HepG2 (cell line): ENCODE results near the gene SLC22A7. TPM values are rescaled to one million over a fixed set of nuclear protein-coding genes. Genes with fewer than 3 reads are reported as not detected.
A peak's percentile ranks its signal among the peaks of the same experiment; 100 is the strongest.

Experiments
- BRF2 ChIP-seq: sonication (generic); formaldehyde crosslinking; IDR thresholded peaks from 2 replicates; pipeline ENCODE4 v1.8.1; 2022; ENCODE audit warnings: mild to moderate bottlenecking, missing genetic modification reagents
- EED ChIP-seq: sonication (generic); formaldehyde crosslinking; IDR thresholded peaks from 2 replicates; pipeline ENCODE4 v1.5.0; 2020; ENCODE audit warnings: mild to moderate bottlenecking, missing genetic modification reagents
- FOXA1 ChIP-seq, 2 experiments: fragments of 450-650 bp in 1 of 2; sonication (generic) in 1 of 2; formaldehyde crosslinking in 1 of 2; IDR thresholded peaks; 2 replicates each; pipeline versions ENCODE4 v1.4.0 to v1.6.1; 2016 to 2020; ENCODE audit warnings: missing genetic modification reagents in 1 of 2
- FOXM1 ChIP-seq: sonication (generic); formaldehyde crosslinking; IDR thresholded peaks from 2 replicates; pipeline ENCODE4 v1.5.0; 2020; ENCODE audit warnings: missing genetic modification reagents
- GPN1 ChIP-seq: sonication (generic); formaldehyde crosslinking; IDR thresholded peaks from 2 replicates; pipeline ENCODE4 v1.5.1; 2020; ENCODE audit warnings: missing genetic modification reagents, borderline replicate concordance
- HNRNPUL1 ChIP-seq: fragments of 200-400 bp; formaldehyde crosslinking; IDR thresholded peaks from 2 replicates; pipeline ENCODE4 v1.6.1; 2017; ENCODE audit warnings: low read depth, mild to moderate bottlenecking, low read length, moderate library complexity
- MED8 ChIP-seq: sonication (generic); formaldehyde crosslinking; IDR thresholded peaks from 2 replicates; pipeline ENCODE4 v1.8.1; 2023; ENCODE audit warnings: mild to moderate bottlenecking, missing genetic modification reagents; ENCODE audit not compliant: insufficient replicate concordance
- NFRKB ChIP-seq: fragments of 450-650 bp; IDR thresholded peaks from 2 replicates; pipeline ENCODE4 v1.6.1; 2017
- PATZ1 ChIP-seq: sonication (generic); formaldehyde crosslinking; IDR thresholded peaks from 2 replicates; pipeline ENCODE4 v1.4.0; 2020; ENCODE audit warnings: missing genetic modification reagents
- PCBP2 ChIP-seq: fragments of 200-400 bp; formaldehyde crosslinking; optimal IDR thresholded peaks from 2 replicates; pipeline ENCODE3; 2018; ENCODE audit warnings: low read length, low read depth; ENCODE audit not compliant: poor library complexity, severe bottlenecking
- TAF1 ChIP-seq: sonication (generic); formaldehyde crosslinking; IDR thresholded peaks from 2 replicates; pipeline ENCODE4 v1.4.0; 2020; ENCODE audit warnings: missing genetic modification reagents
- UBTF ChIP-seq: sonication (generic); formaldehyde crosslinking; IDR thresholded peaks from 2 replicates; pipeline ENCODE4 v1.4.0; 2020; ENCODE audit warnings: mild to moderate bottlenecking, missing genetic modification reagents
- ZNF232 ChIP-seq: sonication (generic); formaldehyde crosslinking; IDR thresholded peaks from 2 replicates; pipeline ENCODE4 v1.4.0; 2020; ENCODE audit warnings: missing genetic modification reagents, borderline replicate concordance
- ZNF292 ChIP-seq: sonication (generic); formaldehyde crosslinking; IDR thresholded peaks from 2 replicates; pipeline ENCODE4 v1.8.1; 2022; ENCODE audit warnings: mild to moderate bottlenecking, low read depth, missing genetic modification reagents, borderline replicate concordance
- ZNF331 ChIP-seq: sonication (generic); formaldehyde crosslinking; IDR thresholded peaks from 2 replicates; pipeline ENCODE4 v1.4.0; 2020; ENCODE audit warnings: missing genetic modification reagents
- ZNF558 ChIP-seq: sonication (generic); formaldehyde crosslinking; IDR thresholded peaks from 2 replicates; pipeline ENCODE4 v1.9.0; 2022; ENCODE audit warnings: mild to moderate bottlenecking, missing genetic modification reagents, borderline replicate concordance
- ZNF737 ChIP-seq: sonication (generic); formaldehyde crosslinking; IDR thresholded peaks from 2 replicates; pipeline ENCODE4 v1.5.0; 2020; ENCODE audit warnings: missing genetic modification reagents, mild to moderate bottlenecking, borderline replicate concordance
- ZNF792 ChIP-seq: IDR thresholded peaks from 2 replicates; pipeline ENCODE4 v1.6.1; 2016
- ZUFSP ChIP-seq: sonication (generic); formaldehyde crosslinking; IDR thresholded peaks from 2 replicates; pipeline ENCODE4 v1.9.0; 2021; ENCODE audit warnings: missing genetic modification reagents, mild to moderate bottlenecking, borderline replicate concordance
- polyA plus RNA-seq, 8 experiments: library from polyadenylated mRNA; depleted of rRNA in 3 of 8; stranded (reverse) in 7 of 8; unstranded in 1 of 8; fragments of >200 nt; fragmentation: Illumina TruSeq in 4 of 8; extraction: Trizol in 4 of 8; gene quantifications; 2 replicates each; pipeline versions ENCODE4 v1.2.1 to v1.2.3, GENCODE V29; 2011 to 2016; ENCODE audit warnings: low read depth in 4 of 8, missing spikeins in 1 of 8, mixed read lengths in 1 of 8; ENCODE audit not compliant: insufficient read depth in 1 of 8
- total RNA-seq, 5 experiments: library from RNA; depleted of rRNA; stranded (reverse); fragments of >200 nt; fragmentation: Illumina TruSeq; extraction: Trizol; gene quantifications; 2 replicates each; pipeline ENCODE4 v1.2.3, GENCODE V29; 2016; ENCODE audit warnings: low read depth in 1 of 5

Gene SLC22A7
- total and polyA plus RNA-seq, 2 of the 13 experiments (the other 11 are each of a cell fraction or from before 2014, with no cell fraction given): 5.3 to 22.6 TPM

- TF ChIP-seq UBTF (CRISPR knock-in tag) (peak; percentile 76), BRF2 (CRISPR knock-in tag) (no peak), PATZ1 (CRISPR knock-in tag) (peak; percentile 98), TAF1 (CRISPR knock-in tag) (peak; percentile 85), FOXM1 (CRISPR knock-in tag) (no peak), ZUFSP (CRISPR knock-in tag) (no peak), HNRNPUL1 (no peak), ZNF737 (CRISPR knock-in tag) (no peak), ZNF292 (no peak), ZNF792 (no peak; the same call in 1 of the 2 replicates), ZNF331 (CRISPR knock-in tag) (peak; percentile 86), GPN1 (CRISPR knock-in tag) (no peak), ZNF558 (CRISPR knock-in tag) (peak; percentile 51; the same call in 1 of the 2 replicates), PCBP2 (no peak), ZNF232 (CRISPR knock-in tag) (no peak; the same call in 1 of the 2 replicates), EED (CRISPR knock-in tag) (no peak), NFRKB (no peak), FOXA1 (IDR thresholded peaks at IDR 0.05) (no peak), FOXA1 (CRISPR knock-in tag; IDR thresholded peaks at IDR 0.05) (0 out of 2 replicates have a peak, but pooled peaks have one; percentile 8), MED8 (CRISPR knock-in tag) (peak; percentile 84)
- TF ChIP-seq, all 625 proteins: peak for 289
Measured at GRCh38 chr6:43274916-43275597, 23.0 kb upstream of the SLC22A7 start (continued).
